Measurements from ENCODE around the gene CNTNAP2. TPM values are rescaled to one million over a fixed set of nuclear protein-coding genes. Genes with fewer than 3 reads are reported as not detected.

The CNTNAP2 gene
- total RNA-seq, 1 donor from 2014 or later: 0.59 TPM

DNA sequence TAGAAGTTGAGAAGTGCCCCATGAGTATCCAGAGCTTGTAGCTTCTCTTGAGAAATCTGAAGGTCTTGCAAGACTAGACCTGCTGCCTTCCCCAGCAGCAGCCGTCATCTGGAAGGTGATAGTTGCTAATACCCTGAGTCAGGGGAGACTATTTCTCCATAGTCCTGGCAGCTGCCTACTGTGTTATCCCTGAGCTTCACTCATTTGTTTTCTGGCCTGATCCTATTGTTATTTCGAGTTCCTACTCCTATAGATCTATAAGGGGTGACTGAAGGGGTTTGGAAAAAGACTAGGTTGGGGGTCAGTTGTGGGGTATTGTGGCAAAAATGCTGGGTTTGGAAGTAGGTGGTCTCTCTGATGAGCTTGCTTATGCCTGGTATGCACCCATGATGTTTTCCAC lies 297.8 kb downstream of the CNTNAP2 start:
- no peaks in the 10 kb centered on the region for H3K27me3 ChIP-seq (ENCODE audit: low read depth)
- DNase-seq: no peak
- H3K4me1 ChIP-seq: no peaks in the 10 kb centered on the region
- TF ChIP-seq, protein P1, sequence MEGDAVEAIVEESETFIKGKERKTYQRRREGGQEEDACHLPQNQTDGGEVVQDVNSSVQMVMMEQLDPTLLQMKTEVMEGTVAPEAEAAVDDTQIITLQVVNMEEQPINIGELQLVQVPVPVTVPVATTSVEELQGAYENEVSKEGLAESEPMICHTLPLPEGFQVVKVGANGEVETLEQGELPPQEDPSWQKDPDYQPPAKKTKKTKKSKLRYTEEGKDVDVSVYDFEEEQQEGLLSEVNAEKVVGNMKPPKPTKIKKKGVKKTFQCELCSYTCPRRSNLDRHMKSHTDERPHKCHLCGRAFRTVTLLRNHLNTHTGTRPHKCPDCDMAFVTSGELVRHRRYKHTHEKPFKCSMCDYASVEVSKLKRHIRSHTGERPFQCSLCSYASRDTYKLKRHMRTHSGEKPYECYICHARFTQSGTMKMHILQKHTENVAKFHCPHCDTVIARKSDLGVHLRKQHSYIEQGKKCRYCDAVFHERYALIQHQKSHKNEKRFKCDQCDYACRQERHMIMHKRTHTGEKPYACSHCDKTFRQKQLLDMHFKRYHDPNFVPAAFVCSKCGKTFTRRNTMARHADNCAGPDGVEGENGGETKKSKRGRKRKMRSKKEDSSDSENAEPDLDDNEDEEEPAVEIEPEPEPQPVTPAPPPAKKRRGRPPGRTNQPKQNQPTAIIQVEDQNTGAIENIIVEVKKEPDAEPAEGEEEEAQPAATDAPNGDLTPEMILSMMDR (IDR thresholded peaks at IDR 0.05): no peak
- ATAC-seq: no peak
- H3K4me3 ChIP-seq: no peak overlapping the region
- intact Hi-C loops (cut with DNase I): no loop called here
- no peak overlapping the region for H3K27ac ChIP-seq
- H3K36me3 ChIP-seq: no peaks in the 10 kb centered on the region
- no peaks in the 10 kb centered on the region for H3K9me3 ChIP-seq

DNA sequence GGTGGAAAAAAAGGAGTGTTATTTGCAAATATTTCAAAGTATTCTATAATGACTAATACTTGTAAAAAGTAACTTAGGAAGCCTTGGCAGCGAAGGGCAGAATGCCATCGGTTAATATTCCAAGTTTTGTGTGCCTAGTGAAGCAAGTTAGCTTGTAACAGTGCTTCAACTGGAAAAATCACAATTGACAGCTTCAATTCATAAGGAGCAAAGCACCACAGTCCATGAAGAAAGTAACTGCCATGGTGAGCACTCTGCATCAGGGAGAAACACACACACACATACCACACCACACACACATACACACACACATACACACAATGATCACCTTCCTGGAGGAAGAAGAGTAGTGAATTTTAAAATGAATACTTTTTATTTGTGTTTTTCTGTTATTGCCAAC lies 298.3 kb downstream of the CNTNAP2 start:
- Histone ChIP-seq H3K27ac (no peak overlapping the region), H3K27me3 (ENCODE audit: low read depth) (no peaks in the 10 kb centered on the region), H3K9me3 (no peaks in the 10 kb centered on the region), H3K4me1 (no peaks in the 10 kb centered on the region), H3K4me3 (no peak overlapping the region), H3K36me3 (no peaks in the 10 kb centered on the region)
- TF ChIP-seq, protein P1 (IDR thresholded peaks at IDR 0.05): no peak
- ATAC-seq (no peak), DNase-seq (no peak)
- intact Hi-C loops (cut with DNase I): no loop called here

DNA sequence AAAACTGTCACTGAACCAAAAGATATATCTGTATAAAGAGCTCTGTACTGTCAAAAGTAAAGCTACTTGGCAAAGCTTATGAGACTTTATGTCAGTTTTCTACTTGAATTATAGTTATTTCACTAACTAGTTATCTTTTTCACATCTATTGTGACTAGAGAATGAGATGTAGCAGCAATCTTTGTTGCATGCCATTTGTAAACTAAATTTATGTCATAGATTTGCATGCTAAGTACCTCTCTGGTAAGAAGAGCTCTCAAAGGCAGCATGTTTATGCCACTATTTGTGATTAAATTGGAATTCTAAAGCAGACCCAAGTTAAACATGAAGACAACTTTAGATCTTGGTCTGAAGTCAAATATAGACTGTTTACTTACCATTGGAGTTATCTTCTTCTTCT lies 300.6 kb downstream of the CNTNAP2 start:
- H3K27ac ChIP-seq: no peak overlapping the region
- H3K4me3 ChIP-seq: no peak overlapping the region
- no peaks in the 10 kb centered on the region for H3K27me3 ChIP-seq (ENCODE audit: low read depth)
- H3K36me3 ChIP-seq: no peaks in the 10 kb centered on the region
- intact Hi-C loops (cut with DNase I): no loop called here
- no peak for ATAC-seq
- no peak for DNase-seq
- no peaks in the 10 kb centered on the region for H3K4me1 ChIP-seq
- TF ChIP-seq, protein P1 (IDR thresholded peaks at IDR 0.05): no peak
- no peaks in the 10 kb centered on the region for H3K9me3 ChIP-seq

DNA sequence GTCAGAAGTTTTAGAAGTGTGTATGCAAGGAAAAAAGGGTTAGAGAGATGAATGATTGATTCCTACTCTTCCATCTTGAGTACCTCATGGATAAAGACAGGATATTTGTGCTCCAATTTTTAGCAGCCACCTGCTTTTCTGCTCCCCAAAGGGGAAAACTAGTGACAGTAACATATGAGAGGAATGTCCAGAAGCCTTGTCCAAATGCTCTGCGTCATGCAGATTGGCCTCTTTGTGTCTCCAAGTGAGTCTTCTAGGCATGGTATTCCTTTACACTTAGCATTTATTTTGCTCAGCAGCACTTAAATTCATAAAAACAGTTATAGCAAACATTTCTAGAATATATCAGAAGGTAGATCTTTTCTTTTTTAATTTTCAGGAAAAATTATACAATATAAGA lies 306.8 kb downstream of the CNTNAP2 start:
- H3K4me3 ChIP-seq: no peak overlapping the region
- no peaks in the 10 kb centered on the region for H3K9me3 ChIP-seq
- intact Hi-C loops (cut with DNase I): no loop called here
- H3K27ac ChIP-seq: no peak overlapping the region
- TF ChIP-seq, protein P1 (IDR thresholded peaks at IDR 0.05): no peak
- DNase-seq: no peak
- H3K36me3 ChIP-seq: no peaks in the 10 kb centered on the region
- no peaks in the 10 kb centered on the region for H3K27me3 ChIP-seq (ENCODE audit: low read depth)
- ATAC-seq: no peak
- H3K4me1 ChIP-seq: no peaks in the 10 kb centered on the region

DNA sequence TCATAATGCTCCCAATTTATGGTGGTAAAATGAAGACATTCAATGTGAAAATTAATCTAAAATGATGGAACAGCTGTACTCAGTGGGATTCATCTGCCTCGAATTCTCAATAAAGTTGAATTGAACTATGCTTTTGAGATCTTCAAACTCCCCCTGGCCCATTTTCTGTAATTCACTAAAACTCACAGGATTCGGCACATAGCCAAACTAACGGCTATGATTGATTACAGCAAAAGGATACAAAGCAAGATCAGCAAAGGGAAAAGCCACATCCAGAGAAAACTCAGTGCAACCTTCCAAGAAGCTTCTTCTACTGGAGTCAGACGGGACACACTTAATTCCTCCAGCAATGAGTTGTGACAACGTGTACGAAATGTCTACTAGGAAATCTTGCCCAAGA lies 307.5 kb downstream of the CNTNAP2 start:
- TF ChIP-seq, protein P1 (IDR thresholded peaks at IDR 0.05): no peak
- Histone ChIP-seq H3K9me3 (no peaks in the 10 kb centered on the region), H3K4me3 (no peak overlapping the region), H3K27ac (no peak overlapping the region), H3K4me1 (no peaks in the 10 kb centered on the region), H3K36me3 (no peaks in the 10 kb centered on the region), H3K27me3 (ENCODE audit: low read depth) (no peaks in the 10 kb centered on the region)
- intact Hi-C loops (cut with DNase I): no loop called here
- DNase-seq (no peak), ATAC-seq (no peak)

DNA sequence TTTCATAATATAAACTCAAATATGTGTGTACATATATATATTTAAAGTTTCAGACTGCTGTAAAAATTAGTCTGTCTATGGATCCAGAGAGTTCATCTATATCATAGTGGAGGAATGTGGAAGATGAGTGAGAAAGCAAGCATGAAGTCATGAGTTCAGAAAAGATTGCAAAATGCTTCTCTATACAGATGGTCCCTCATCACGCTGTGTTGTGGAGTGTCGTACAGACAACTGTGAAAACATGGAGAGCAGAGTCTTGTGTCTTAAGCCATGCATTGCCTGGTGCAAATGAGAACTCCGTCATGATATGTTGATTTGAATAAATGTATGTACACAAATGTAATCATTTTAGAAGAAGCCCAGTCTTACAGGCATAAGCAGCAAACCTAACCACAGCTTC lies 316.9 kb downstream of the CNTNAP2 start:
- no peak for ATAC-seq
- Histone ChIP-seq H3K4me3 (no peak overlapping the region), H3K4me1 (no peaks in the 10 kb centered on the region), H3K27ac (no peak overlapping the region), H3K27me3 (ENCODE audit: low read depth) (no peaks in the 10 kb centered on the region), H3K9me3 (no peaks in the 10 kb centered on the region), H3K36me3 (no peaks in the 10 kb centered on the region)
- DNase-seq: no peak
- TF ChIP-seq, protein P1 (IDR thresholded peaks at IDR 0.05): no peak
- intact Hi-C loops (cut with DNase I): no loop called here

All from lower lobe of right lung (tissue), 2 donors.